ENCODE measurements around the gene MUC22.
"Not testable (repeated sequence)": the region's sequence is repeated elsewhere in the genome, so short reads cannot be mapped to it uniquely, and the experiment has no call there.

DNA sequence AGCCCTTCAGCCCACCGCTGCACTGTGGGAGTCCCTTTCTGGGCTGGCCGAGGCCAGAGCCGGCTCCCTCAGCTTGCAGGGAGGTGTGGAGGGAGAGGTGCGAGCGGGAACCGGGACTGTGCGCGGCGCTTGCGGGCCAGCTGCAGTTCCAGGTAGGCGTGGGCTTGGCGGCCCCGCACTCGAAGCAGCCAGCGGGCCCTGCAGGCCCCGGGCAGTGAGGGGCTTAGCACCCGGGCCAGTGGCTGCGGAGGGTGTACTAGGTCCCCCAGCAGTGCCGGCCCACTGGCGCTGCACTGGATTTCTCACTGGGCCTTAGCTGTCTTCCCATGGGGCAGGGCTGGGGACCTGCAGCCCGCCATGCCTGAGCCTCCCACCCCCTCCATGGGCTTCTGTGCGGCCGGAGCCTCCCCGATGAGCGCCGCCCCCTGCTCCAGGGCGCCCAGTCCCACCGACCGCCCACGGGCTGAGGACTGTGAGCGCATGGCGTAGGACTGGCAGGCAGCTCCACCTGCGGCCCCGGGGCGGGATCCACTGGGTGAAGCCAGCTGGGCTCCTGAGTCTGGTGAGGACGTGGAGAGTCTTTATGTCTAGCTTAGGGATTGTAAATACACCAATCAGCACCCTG lies 10.5 kb downstream of the MUC22 start:
- TF ChIP-seq, protein P1, sequence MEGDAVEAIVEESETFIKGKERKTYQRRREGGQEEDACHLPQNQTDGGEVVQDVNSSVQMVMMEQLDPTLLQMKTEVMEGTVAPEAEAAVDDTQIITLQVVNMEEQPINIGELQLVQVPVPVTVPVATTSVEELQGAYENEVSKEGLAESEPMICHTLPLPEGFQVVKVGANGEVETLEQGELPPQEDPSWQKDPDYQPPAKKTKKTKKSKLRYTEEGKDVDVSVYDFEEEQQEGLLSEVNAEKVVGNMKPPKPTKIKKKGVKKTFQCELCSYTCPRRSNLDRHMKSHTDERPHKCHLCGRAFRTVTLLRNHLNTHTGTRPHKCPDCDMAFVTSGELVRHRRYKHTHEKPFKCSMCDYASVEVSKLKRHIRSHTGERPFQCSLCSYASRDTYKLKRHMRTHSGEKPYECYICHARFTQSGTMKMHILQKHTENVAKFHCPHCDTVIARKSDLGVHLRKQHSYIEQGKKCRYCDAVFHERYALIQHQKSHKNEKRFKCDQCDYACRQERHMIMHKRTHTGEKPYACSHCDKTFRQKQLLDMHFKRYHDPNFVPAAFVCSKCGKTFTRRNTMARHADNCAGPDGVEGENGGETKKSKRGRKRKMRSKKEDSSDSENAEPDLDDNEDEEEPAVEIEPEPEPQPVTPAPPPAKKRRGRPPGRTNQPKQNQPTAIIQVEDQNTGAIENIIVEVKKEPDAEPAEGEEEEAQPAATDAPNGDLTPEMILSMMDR (IDR thresholded peaks at IDR 0.05 in 4 of 5, conservative IDR thresholded peaks at IDR 0.05 in 1 of 5): not testable (repeated sequence)
- not testable (repeated sequence) for TF ChIP-seq POLR2A (IDR thresholded peaks at IDR 0.05)

Data from gastrocnemius medialis (tissue), 4 donors.